ENCODE data around the gene ZDHHC1. TPM values are rescaled to one million over a fixed set of nuclear protein-coding genes. Genes with fewer than 3 reads are reported as not detected.

ZDHHC1 gene
- polyA plus RNA-seq, 3 donors: 3.3 to 14.2 (median 6.0) TPM

GRCh38 chr16:67388591-67388990 lies 27.7 kb downstream of the ZDHHC1 start:
- intact Hi-C loops (cut with micrococcal nuclease): no loop called here
- Mint-ChIP-seq H3K9me3 (peaks cover 0 to 7% (median 0%) of the 10 kb centered on the region in 7 donors), H3K36me3 (peaks cover 16 to 26% of the 10 kb centered on the region in 2 donors), H3K4me3 (peak overlapping the region in 1 of 2 donors; percentile 59), H3K4me1 (peaks cover 47% of the 10 kb centered on the region), H3K27me3 (ENCODE audit: low read depth in 3 of 3) (peaks cover 11 to 38% (median 25%) of the 10 kb centered on the region in 3 donors), H3K27ac (peak overlapping the region in 2 of 7 donors; percentile 70 to 77)
- Histone ChIP-seq H3K79me2 (ENCODE audit: insufficient read depth, low read length) (no peaks in the 10 kb centered on the region), H3K4me2 (replicated peaks; ENCODE audit: extremely low read depth, low read length, poor library complexity, severe bottlenecking) (no peak overlapping the region), H2AFZ (ENCODE audit: insufficient read depth, low read depth, low read length, poor library complexity, severe bottlenecking) (no peak overlapping the region), H4K20me1 (ENCODE audit: insufficient read depth, low read length) (peaks cover 46% of the 10 kb centered on the region), H3K9ac (ENCODE audit: insufficient read depth, low read length, poor library complexity, severe bottlenecking) (no peak overlapping the region), H3K27me3 (ENCODE audit: control insufficient read depth in 2 of 2, insufficient read depth in 2 of 2, low read length in 2 of 2) (peaks cover 0 to 12% of the 10 kb centered on the region in 2 donors), H3K4me3 (replicated peaks in 1 of 3; ENCODE audit: low read depth in 2 of 3, low read length in 3 of 3) (no peak overlapping the region), H3K27ac (ENCODE audit: low read depth in 1 of 2, low read length in 2 of 2) (no peak overlapping the region), H3K36me3 (replicated peaks in 1 of 2; ENCODE audit: control insufficient read depth in 1 of 2, insufficient read depth in 2 of 2, low read length in 2 of 2) (no peaks in the 10 kb centered on the region), H3K4me1 (ENCODE audit: control insufficient read depth in 1 of 2, insufficient read depth in 2 of 2, low read length in 2 of 2) (peaks cover 45 to 46% of the 10 kb centered on the region in 2 donors), H3K9me3 (replicated peaks in 1 of 2; ENCODE audit: control insufficient read depth in 1 of 2, insufficient read depth in 1 of 2, low read length in 2 of 2) (no peaks in the 10 kb centered on the region)
- no CpG with 5 or more reads among the region's 2 CpGs for WGBS (ENCODE audit: insufficient coverage)
- DNase-seq: no peak
- no peak for TF ChIP-seq CTCF (IDR thresholded peaks at IDR 0.05)

GRCh38 chr16:67388191-67388590 lies 28.1 kb downstream of the ZDHHC1 start:
- H3K79me2 ChIP-seq (ENCODE audit: insufficient read depth, low read length): no peaks in the 10 kb centered on the region
- peaks cover 46% of the 10 kb centered on the region for H4K20me1 ChIP-seq (ENCODE audit: insufficient read depth, low read length)
- TF ChIP-seq CTCF (IDR thresholded peaks at IDR 0.05): no peak
- H3K36me3 ChIP-seq (replicated peaks in 1 of 2; ENCODE audit: control insufficient read depth in 1 of 2, insufficient read depth in 2 of 2, low read length in 2 of 2): no peaks in the 10 kb centered on the region
- no peaks in the 10 kb centered on the region for H3K9me3 ChIP-seq (replicated peaks in 1 of 2; ENCODE audit: control insufficient read depth in 1 of 2, insufficient read depth in 1 of 2, low read length in 2 of 2)
- Mint-ChIP-seq H3K27me3 (ENCODE audit: low read depth in 3 of 3) (peaks cover 11 to 34% (median 24%) of the 10 kb centered on the region in 3 donors), H3K36me3 (peaks cover 16 to 26% of the 10 kb centered on the region in 2 donors), H3K9me3 (peaks cover 0 to 5% (median 0%) of the 10 kb centered on the region in 7 donors), H3K4me1 (peaks cover 44% of the 10 kb centered on the region), H3K27ac (no peak overlapping the region), H3K4me3 (no peak overlapping the region)
- no peak overlapping the region for H3K27ac ChIP-seq (ENCODE audit: low read depth in 1 of 2, low read length in 2 of 2)
- peaks cover 0 to 9% of the 10 kb centered on the region in 2 donors for H3K27me3 ChIP-seq (ENCODE audit: control insufficient read depth in 2 of 2, insufficient read depth in 2 of 2, low read length in 2 of 2)
- intact Hi-C loops (cut with micrococcal nuclease): no loop called here
- no peak overlapping the region for H3K9ac ChIP-seq (ENCODE audit: insufficient read depth, low read length, poor library complexity, severe bottlenecking)
- DNase-seq: no peak
- no peak overlapping the region for H2AFZ ChIP-seq (ENCODE audit: insufficient read depth, low read depth, low read length, poor library complexity, severe bottlenecking)
- H3K4me1 ChIP-seq (ENCODE audit: control insufficient read depth in 1 of 2, insufficient read depth in 2 of 2, low read length in 2 of 2): peaks cover 41 to 42% of the 10 kb centered on the region in 2 donors
- WGBS (ENCODE audit: insufficient coverage): 93% methylated on average over 3 of the region's 8 CpGs
- H3K4me2 ChIP-seq (replicated peaks; ENCODE audit: extremely low read depth, low read length, poor library complexity, severe bottlenecking): no peak overlapping the region
- H3K4me3 ChIP-seq (replicated peaks in 1 of 3; ENCODE audit: low read depth in 2 of 3, low read length in 3 of 3): no peak overlapping the region
